ENCODE data around the gene PLEKHG4B.

Gene PLEKHG4B

GRCh38 chr5:73768-74502 lies 18.0 kb upstream of the PLEKHG4B start:
- no peak for TF ChIP-seq POLR2A (IDR thresholded peaks at IDR 0.05; ENCODE audit: low read length)
- no peak for TF ChIP-seq GATA1 (IDR thresholded peaks at IDR 0.05; ENCODE audit: low read depth, low read length)
- DNase-seq = no peak

- no peak for DNase-seq
- no peak for TF ChIP-seq GATA1 (IDR thresholded peaks at IDR 0.05; ENCODE audit: low read depth, low read length)
- no peak for TF ChIP-seq POLR2A (IDR thresholded peaks at IDR 0.05; ENCODE audit: low read length)
Observed at GRCh38 chr5:74503-75109, 17.4 kb upstream of the PLEKHG4B start.

GRCh38 chr5:75331-76320 lies 16.3 kb upstream of the PLEKHG4B start:
- TF ChIP-seq GATA1 (IDR thresholded peaks at IDR 0.05; ENCODE audit: low read depth, low read length) (no peak), POLR2A (IDR thresholded peaks at IDR 0.05; ENCODE audit: low read length) (no peak)
- no peak for DNase-seq

- TF ChIP-seq GATA1 (IDR thresholded peaks at IDR 0.05; ENCODE audit: low read depth, low read length) = no peak
- no peak for DNase-seq
Observed at GRCh38 chr5:76358-77169, 15.4 kb upstream of the PLEKHG4B start.

- TF ChIP-seq POLR2A (IDR thresholded peaks at IDR 0.05; ENCODE audit: low read length) (no peak), GATA1 (IDR thresholded peaks at IDR 0.05; ENCODE audit: low read depth, low read length) (no peak)
Observed at GRCh38 chr5:77170-77501, 14.8 kb upstream of the PLEKHG4B start.

GRCh38 chr5:77546-77945 lies 14.4 kb upstream of the PLEKHG4B start:
- TF ChIP-seq GATA1 (IDR thresholded peaks at IDR 0.05; ENCODE audit: low read depth, low read length) (no peak), POLR2A (IDR thresholded peaks at IDR 0.05; ENCODE audit: low read length) (no peak)
- no peak for DNase-seq

More at GRCh38 chr5:77170-77501, 14.8 kb upstream of the PLEKHG4B start:
- DNase-seq = no peak

GRCh38 chr5:77957-78804 lies 13.8 kb upstream of the PLEKHG4B start:
- peak in 1 of 2 experiments; percentile 22 for DNase-seq
- TF ChIP-seq GATA1 (IDR thresholded peaks at IDR 0.05; ENCODE audit: low read depth, low read length) (no peak), POLR2A (IDR thresholded peaks at IDR 0.05; ENCODE audit: low read length) (no peak)

GRCh38 chr5:78805-79149 lies 13.2 kb upstream of the PLEKHG4B start:
- TF ChIP-seq POLR2A (IDR thresholded peaks at IDR 0.05; ENCODE audit: low read length) = no peak
- no peak for TF ChIP-seq GATA1 (IDR thresholded peaks at IDR 0.05; ENCODE audit: low read depth, low read length)
- no peak for DNase-seq

GRCh38 chr5:79263-79662 lies 12.7 kb upstream of the PLEKHG4B start:
- TF ChIP-seq POLR2A (IDR thresholded peaks at IDR 0.05; ENCODE audit: low read length) (no peak), GATA1 (IDR thresholded peaks at IDR 0.05; ENCODE audit: low read depth, low read length) (no peak)
- DNase-seq = no peak

- TF ChIP-seq POLR2A (IDR thresholded peaks at IDR 0.05; ENCODE audit: low read length) (no peak), GATA1 (IDR thresholded peaks at IDR 0.05; ENCODE audit: low read depth, low read length) (no peak)
- no peak for DNase-seq
Observed at GRCh38 chr5:79821-80220, 12.1 kb upstream of the PLEKHG4B start.

GRCh38 chr5:81391-82021 lies 10.5 kb upstream of the PLEKHG4B start:
- TF ChIP-seq GATA1 (IDR thresholded peaks at IDR 0.05; ENCODE audit: low read depth, low read length) (no peak), POLR2A (IDR thresholded peaks at IDR 0.05; ENCODE audit: low read length) (no peak)

GRCh38 chr5:82097-82496 lies 9.9 kb upstream of the PLEKHG4B start:
- DNase-seq = no peak
- TF ChIP-seq GATA1 (IDR thresholded peaks at IDR 0.05; ENCODE audit: low read depth, low read length) (no peak), POLR2A (IDR thresholded peaks at IDR 0.05; ENCODE audit: low read length) (no peak)

More at GRCh38 chr5:81391-82021, 10.5 kb upstream of the PLEKHG4B start:
- no peak for DNase-seq
